Stimulated activated naive CD4-positive, alpha-beta T cell (primary cell): ENCODE data around the gene ARHGAP4.

ENCODE experiments used
- DNase-seq, 6 experiments: peaks; one replicate each; lab custom pipeline; 2025; lab: John Stamatoyannopoulos, UW

ARHGAP4 gene

GRCh38 chrX:153925739-153926551 is at the start of gene ARHGAP4:
ARHGAP4 (minus strand) TSS chrX:153926264; CDS start chrX:153926202, 62 bp downstream.
- DNase-seq: peak in 5 of 6 experiments; percentile 11 to 59 (median 52)

- DNase-seq: no peak
Measured at GRCh38 chrX:153974726-153975286, 48.7 kb upstream of the ARHGAP4 start.

DNA sequence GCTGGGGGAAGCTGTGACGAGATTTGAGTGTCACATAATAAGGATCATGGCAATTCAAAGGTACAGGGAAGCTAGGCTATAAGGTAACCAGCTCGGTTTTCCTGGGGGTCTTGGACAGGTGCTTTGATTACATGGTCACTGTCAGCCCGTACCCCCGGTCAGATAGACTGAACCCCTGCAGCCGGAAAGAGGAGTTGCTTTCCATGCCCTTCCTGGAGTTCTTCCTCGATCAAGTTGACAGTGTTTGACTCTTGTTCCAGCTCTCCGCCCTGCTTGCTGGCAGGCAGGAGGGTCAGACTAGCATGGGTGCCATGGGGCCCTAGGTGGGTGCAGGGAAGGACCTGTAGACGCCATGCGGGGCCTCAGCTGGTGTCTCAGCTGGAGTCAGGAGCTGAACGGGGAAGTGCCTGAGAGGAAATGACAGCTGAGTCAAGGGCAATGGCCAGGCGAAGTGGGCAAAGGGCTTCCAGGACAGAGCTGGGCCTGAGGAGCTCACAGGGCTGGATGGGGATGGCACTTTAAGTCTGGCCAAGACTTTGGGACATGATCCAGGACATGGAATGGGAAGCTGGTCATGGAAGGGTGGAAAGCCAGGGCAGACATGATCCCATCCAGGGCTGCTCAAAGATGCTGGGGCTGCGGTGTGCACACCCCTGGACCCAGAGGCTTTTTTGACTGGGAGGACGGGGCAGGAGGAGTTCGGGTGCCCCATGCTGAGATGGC is 48.1 kb upstream of the ARHGAP4 start:
- no peak for DNase-seq

DNA sequence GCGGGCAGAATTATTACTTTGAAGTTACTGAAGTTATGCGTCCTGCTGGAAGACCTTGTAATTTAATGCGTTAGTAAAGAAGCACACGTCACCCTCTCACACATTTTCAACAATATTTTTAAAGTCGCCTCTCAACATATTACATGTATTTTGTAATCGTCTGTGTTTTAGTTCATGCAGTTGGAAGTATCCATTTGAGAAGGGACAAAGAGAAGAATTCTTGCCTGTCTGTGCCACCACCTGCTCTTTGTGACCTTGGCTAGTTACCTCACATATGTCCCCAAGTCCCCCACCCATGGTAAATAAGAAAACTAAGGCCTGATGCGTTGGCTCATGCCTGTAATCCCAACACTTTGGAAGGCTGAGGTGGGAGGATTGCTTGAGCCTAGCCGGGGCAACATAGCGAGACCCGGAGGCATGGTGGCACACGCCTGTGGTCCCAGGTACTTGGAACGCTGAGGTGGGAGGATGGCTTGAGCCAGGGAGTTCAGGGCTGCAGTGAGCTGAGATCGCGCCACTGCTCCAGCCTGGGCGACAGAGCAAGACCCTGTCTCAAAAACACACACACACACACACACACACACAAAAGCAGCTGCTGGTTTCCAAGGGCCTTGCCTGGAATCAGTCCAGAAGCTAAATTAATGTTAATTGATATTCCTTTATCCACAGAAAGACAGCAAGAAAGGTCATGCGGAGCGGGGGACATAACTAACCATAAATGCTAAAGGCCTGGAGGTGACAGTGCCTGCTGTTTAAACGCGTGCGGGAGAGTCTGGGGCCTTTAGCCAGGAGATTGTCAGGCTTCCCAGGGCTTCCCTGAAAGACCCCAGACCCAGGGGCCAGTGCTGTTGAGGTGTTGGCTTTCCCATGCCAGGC is 47.3 kb upstream of the ARHGAP4 start:
- peak in 2 of 6 experiments; percentile 58 to 67 for DNase-seq

DNA sequence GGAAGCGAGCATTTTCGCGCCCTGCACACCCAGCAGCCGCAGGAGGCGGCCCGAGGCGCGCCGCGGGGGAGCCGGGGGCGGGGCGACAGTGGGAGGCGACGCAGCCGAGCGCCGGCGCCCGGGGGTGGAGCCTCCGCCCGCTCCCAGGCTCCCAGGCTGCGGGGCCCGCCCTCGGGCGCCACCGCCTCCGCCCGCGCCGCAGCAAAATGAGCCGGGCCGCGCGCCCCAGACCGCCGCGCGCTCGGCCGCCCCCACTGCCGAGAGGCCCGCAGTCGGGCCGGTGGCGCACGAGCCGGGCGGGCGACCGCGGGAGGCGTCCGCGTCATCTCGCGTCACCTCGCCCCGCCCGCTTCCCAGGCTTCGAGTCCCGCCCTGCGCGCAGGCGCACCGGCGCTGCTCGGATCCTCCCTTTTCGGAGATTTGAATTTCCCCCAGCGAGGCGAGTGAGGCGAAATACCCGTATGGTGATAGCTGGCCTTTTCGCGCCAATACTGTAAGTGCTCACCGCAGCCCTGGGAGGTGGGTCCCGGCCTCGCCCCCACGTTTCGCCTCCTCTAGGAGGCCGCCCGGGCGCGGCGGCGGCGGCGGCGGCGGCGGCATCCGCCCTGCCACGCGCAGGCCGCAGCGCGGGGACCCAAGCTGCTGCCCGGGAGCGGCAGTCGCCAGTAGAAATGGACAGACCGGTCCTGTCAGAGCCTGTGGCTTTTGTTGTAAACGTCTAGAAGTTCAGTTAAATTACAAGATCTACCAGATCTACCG is 46.5 kb upstream of the ARHGAP4 start, which contains the start of gene TMEM187:
Gene TMEM187, plus strand, starts transcription at position 387 of the 759 bp plus-strand sequence. CDS start 9,309 bp downstream, outside the sequence.
- peak; percentile 82 to 96 (median 82) for DNase-seq

GRCh38 chrX:153971450-153972367 is 45.6 kb upstream of the ARHGAP4 start, which contains the start of gene HCFC1:
HCFC1 (minus strand) TSS chrX:153971818; CDS start chrX:153970840, 978 bp downstream.
- peak; percentile 87 to 99 (median 92) for DNase-seq

- peak; percentile 74 to 96 (median 84) for DNase-seq
Measured at GRCh38 chrX:153971124-153971449, 45.0 kb upstream of the ARHGAP4 start.

DNA sequence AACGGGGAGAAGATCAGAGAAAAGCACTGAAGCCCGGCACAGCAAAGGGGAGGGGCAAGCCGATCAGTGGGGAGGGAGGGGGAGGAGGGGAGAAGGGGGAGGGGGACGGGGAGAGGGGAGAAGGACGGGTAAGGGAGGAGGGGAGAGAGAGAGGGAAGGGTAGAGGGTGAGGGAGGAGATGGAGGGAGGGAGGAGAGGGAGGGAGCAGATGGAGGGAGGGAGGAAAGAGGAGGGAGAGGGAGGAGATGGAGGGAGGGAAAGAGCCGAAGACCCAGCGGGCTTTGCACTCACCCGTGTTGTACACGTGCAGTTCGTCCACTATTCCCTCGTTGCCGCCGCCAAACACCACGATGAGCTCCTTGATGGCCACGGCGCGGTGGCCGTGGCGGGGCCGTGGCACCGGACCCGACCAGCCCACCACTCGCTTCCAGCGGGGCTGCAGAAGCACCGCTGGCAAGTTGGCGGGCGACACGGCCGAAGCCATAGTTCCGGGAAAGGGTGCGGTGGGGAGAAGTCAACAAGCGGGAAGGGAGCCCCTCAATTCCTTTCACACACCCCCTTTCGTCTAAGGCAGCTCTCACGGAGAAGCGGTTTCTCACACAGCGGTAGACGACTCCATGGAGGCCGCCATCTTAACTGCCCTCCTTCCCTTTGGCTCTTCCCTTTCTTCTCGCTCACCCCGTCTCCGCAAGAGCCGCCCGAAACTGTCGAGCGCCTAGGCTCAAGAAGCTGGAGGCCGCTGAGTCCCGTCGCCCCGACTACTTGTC is 44.5 kb upstream of the ARHGAP4 start:
- peak in 2 of 6 experiments; percentile 37 to 94 for DNase-seq

DNA sequence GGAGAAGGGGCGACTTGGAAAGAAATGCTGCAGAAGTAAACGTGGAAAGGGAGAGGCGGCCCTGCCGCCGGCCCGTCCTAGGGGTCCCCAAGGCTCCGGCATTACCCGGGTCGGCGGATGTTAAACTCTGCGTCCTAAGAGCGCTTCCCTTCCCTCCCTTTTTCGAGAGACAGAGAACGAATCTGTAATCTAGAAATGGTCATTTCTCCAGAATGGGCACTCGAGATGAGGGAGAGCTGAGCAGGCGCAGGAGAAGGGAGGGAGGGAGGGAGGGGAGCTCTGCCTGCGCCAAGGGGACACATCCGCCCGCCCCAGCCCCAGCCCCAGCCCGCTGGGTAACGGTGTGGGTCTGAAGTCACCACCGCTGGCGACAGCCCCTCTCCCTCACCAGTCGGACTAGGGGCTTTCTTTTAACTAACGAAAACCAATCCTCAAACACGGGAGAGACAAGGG is 43.9 kb upstream of the ARHGAP4 start:
- DNase-seq: peak in 2 of 6 experiments; percentile 37 to 48

GRCh38 chrX:153969125-153969903 is 43.2 kb upstream of the ARHGAP4 start:
- DNase-seq: peak in 2 of 6 experiments; percentile 17 to 48

DNA sequence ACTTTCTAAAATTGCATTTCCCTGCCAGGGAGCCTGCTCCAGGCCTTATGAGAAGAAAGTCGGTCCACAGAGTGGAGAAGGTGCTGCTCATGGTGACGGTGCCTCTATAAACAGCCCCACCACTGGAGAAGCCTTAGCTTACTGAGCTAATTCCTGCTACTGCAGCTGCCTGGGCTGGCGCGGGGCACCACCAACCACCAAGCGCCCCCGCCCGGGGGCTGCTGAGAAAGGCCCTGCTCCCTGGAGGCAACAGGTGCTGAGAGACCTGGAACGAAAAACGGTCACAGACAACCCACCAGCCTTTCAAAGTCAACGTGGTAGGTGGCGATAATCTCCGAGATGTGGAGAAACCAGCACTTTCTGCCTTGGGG is 42.7 kb upstream of the ARHGAP4 start:
- DNase-seq: peak; percentile 24 to 54 (median 36)

GRCh38 chrX:153968255-153968654 is 42.2 kb upstream of the ARHGAP4 start:
- DNase-seq: no peak

DNA sequence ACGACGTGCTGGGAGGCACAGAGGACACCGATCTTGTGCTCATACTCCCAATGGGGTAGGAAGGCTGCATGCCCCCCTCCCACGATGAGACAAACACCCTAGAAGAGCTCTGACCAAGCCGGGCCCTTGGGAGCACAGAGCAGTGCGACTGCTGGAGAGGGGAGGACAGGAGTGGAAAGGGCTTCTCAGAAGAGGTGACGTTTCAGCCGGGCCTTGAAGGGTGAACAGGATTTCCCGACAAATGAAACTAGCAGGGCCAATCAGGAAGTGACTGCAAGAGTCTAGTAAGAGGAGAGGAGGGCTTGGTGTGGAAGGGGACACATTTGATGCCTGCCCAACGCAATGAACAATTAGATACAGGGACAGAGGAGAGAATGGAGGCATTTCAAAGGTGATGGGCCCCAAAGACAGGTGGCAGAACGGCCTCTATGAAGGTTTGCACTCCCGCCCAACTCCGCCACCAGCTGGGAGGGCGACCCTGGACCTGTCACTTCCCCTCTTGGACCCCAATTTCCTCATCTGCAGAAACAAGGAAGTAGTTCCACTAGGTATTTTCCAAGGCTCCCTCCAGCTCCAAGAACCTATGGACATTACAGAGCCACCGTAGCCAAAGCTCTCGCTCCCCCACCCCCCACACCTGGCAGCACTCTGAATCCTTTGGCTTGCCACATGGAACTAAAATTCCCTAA is 41.6 kb upstream of the ARHGAP4 start:
- DNase-seq: peak in 5 of 6 experiments; percentile 20 to 51 (median 35)

GRCh38 chrX:153966841-153967535 is 40.9 kb upstream of the ARHGAP4 start:
- no peak for DNase-seq

- DNase-seq: no peak
Measured at GRCh38 chrX:153966283-153966688, 40.2 kb upstream of the ARHGAP4 start.

DNA sequence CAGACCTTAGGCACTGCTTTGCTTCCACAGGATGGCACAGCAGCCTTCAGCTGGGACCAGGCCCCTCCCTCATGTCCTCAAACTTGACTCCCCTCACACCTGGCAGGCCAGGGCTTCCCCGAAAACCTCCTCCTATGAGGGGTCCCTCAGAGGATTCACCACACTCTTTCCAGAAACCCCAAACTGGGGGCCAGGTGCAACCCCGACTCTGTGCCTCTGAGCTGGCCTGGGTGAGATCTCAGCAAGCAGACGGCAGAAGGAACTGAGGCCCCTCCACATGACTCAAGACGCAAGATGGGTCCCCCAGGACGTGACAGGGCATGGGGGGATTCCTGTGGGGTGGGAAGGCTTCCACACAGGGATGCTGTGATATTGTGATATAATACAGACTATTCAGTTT is 39.3 kb upstream of the ARHGAP4 start:
- DNase-seq: no peak

- no peak for DNase-seq
Measured at GRCh38 chrX:153964105-153964504, 38.0 kb upstream of the ARHGAP4 start.
